HL-60 (cell line): ENCODE results near the gene AAMP.

Experiments used
- GABPA ChIP-seq: IDR thresholded peaks from 2 replicates; pipeline ENCODE4 v1.6.1; 2012; ENCODE audit warnings: low read depth
- POLR2AphosphoS5 ChIP-seq: IDR thresholded peaks from 2 replicates; pipeline ENCODE4 v1.6.1; 2012; ENCODE audit warnings: low read depth
- SPI1 ChIP-seq: IDR thresholded peaks from 2 replicates; pipeline ENCODE4 v1.6.1; 2012; ENCODE audit warnings: low read depth, mild to moderate bottlenecking, borderline replicate concordance
- TF ChIP-seq, protein P1 (sequence below): IDR thresholded peaks from one replicate; pipeline ENCODE4 v1.5.1; 2011; ENCODE audit warnings: low read length, control low read depth, inconsistent platforms; ENCODE audit not compliant: insufficient read depth
- TF ChIP-seq, protein P2 (sequence below): IDR thresholded peaks from 2 replicates; pipeline ENCODE4 v1.6.1; 2012; ENCODE audit warnings: low read depth; ENCODE audit not compliant: insufficient replicate concordance

DNA sequence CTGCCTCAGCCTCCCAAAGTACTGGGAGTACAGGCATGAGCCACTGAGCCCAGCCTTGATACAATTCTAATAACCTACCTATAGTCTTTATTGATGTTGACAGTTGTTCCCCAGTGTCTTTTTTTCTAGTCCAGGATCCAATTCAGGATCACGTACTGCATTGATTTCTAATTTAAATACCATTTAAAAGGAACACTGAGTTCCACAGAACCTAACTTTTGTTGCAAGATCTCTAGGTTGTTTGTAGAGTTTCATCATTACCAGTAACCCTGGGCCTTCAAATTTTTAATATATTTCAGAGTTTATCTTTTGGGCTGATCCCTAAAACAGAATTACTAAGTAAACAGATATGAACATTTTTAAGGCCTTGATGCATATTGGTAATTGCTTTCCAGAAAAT is 43.4 kb upstream of the AAMP start:
- TF ChIP-seq, protein P1, sequence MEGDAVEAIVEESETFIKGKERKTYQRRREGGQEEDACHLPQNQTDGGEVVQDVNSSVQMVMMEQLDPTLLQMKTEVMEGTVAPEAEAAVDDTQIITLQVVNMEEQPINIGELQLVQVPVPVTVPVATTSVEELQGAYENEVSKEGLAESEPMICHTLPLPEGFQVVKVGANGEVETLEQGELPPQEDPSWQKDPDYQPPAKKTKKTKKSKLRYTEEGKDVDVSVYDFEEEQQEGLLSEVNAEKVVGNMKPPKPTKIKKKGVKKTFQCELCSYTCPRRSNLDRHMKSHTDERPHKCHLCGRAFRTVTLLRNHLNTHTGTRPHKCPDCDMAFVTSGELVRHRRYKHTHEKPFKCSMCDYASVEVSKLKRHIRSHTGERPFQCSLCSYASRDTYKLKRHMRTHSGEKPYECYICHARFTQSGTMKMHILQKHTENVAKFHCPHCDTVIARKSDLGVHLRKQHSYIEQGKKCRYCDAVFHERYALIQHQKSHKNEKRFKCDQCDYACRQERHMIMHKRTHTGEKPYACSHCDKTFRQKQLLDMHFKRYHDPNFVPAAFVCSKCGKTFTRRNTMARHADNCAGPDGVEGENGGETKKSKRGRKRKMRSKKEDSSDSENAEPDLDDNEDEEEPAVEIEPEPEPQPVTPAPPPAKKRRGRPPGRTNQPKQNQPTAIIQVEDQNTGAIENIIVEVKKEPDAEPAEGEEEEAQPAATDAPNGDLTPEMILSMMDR = no peak
- TF ChIP-seq POLR2AphosphoS5 = no peak
- TF ChIP-seq, protein P2, sequence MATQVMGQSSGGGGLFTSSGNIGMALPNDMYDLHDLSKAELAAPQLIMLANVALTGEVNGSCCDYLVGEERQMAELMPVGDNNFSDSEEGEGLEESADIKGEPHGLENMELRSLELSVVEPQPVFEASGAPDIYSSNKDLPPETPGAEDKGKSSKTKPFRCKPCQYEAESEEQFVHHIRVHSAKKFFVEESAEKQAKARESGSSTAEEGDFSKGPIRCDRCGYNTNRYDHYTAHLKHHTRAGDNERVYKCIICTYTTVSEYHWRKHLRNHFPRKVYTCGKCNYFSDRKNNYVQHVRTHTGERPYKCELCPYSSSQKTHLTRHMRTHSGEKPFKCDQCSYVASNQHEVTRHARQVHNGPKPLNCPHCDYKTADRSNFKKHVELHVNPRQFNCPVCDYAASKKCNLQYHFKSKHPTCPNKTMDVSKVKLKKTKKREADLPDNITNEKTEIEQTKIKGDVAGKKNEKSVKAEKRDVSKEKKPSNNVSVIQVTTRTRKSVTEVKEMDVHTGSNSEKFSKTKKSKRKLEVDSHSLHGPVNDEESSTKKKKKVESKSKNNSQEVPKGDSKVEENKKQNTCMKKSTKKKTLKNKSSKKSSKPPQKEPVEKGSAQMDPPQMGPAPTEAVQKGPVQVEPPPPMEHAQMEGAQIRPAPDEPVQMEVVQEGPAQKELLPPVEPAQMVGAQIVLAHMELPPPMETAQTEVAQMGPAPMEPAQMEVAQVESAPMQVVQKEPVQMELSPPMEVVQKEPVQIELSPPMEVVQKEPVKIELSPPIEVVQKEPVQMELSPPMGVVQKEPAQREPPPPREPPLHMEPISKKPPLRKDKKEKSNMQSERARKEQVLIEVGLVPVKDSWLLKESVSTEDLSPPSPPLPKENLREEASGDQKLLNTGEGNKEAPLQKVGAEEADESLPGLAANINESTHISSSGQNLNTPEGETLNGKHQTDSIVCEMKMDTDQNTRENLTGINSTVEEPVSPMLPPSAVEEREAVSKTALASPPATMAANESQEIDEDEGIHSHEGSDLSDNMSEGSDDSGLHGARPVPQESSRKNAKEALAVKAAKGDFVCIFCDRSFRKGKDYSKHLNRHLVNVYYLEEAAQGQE = no peak
- TF ChIP-seq GABPA = no peak
- no peak for TF ChIP-seq SPI1
